GM18511 (cell line): ENCODE results near the gene SAMMSON.

Experiments
- ATAC-seq: cut with Tn5 transposase; IDR thresholded peaks from one replicate; pipeline ENCODE4 v1.9.1; 2021; ENCODE audit warnings: mild to moderate bottlenecking, moderate library complexity; ENCODE audit not compliant: unreplicated experiment

The SAMMSON gene

DNA sequence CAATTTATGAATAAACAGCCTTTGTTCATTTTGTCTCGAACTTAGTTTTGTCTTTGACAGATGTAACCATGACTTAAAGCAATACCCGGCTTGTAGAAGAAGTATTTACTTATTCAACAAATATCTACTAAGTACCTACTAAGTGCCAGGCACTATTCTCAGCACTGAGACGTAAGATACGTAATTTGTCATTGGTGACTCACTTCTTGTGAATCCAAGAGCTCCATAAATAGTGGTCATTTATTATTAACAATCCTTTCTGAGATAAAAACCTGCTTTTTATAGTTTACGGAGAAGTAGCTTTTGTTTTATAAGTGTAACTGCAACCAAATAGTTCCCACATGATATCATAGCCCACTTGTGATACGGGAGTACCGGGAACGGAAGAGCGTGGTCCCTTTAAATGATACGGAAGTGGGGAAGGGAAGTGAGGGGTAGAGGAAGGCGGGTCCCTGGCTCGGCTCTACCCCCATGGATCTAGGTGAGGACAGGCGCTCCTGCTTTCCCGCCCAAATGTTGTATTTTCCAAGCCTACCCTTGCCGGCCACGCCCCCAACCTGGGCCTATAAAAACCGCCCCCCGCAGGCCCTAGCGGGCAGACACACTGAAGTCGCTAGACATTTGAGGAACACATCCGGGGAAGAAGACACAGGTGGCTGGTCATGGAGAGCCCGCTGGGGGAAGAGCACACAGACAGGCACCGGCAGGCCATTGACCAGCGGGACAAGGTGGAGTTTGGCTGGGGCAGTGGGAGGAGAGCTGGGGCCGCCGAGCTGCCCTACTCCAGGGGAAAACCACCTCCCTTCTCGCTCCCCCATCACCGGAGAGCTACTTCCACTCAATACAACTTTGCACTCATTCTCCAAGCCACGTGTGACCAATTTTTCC, at the start of gene SAMMSON:
TSS of gene SAMMSON (plus strand) at position 594 of the 888 bp plus-strand sequence.
- ATAC-seq, result no peak

GRCh38 chr3:69951616-69952015, 47.9 kb upstream of the SAMMSON start:
- no peak for ATAC-seq

- no peak for ATAC-seq
These were observed 40.0 kb upstream of the SAMMSON start for GRCh38 chr3:69959581-69959980.

GRCh38 chr3:69961706-69962439, 37.7 kb upstream of the SAMMSON start:
- ATAC-seq, result no peak

GRCh38 chr3:69963643-69964042, 35.9 kb upstream of the SAMMSON start:
- no peak for ATAC-seq

GRCh38 chr3:69967156-69967555, 32.4 kb upstream of the SAMMSON start:
- ATAC-seq, result no peak

DNA sequence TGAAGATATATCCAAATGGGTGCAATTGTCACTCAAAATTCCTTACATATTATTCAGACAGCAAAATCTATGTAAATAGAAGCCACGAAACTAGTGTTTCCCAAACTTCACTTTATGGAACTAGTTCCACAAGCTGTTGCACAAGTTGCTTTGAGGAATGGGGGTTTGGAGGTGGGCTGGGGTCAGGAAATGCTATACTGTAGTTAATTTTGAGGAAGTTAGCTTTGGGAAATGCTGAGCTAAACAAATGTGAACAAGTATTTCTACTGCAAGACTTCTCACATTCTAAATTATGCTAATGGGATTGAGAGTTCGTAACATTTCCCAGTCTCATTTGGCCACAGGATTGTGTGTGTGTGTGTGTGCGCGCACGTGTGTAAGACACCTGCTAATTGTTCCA, 28.7 kb upstream of the SAMMSON start:
- ATAC-seq, result no peak

- no peak for ATAC-seq
These were observed 26.9 kb upstream of the SAMMSON start for GRCh38 chr3:69972672-69973071.

DNA sequence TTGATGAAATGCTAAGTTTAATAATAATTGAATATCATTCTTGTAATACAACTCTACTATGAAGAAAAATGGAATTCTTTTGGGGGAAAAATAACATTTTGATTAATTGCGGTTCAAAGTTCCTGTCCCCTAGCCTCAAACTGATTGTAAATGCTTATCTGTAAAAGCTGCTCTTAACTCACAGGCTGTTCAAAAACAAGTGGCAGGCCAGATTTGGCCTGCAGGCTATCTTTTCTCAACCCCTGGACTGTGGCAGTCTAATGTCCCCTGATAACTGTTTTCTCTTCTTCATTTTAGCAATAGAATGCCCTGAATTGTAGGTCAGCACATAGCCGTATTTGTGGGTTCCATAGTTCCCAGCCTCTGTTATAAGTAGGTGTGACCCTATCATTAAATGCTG, 23.5 kb upstream of the SAMMSON start:
- no peak for ATAC-seq

- ATAC-seq, result peak; percentile 88
These were observed 15.8 kb upstream of the SAMMSON start for GRCh38 chr3:69983546-69984265.

DNA sequence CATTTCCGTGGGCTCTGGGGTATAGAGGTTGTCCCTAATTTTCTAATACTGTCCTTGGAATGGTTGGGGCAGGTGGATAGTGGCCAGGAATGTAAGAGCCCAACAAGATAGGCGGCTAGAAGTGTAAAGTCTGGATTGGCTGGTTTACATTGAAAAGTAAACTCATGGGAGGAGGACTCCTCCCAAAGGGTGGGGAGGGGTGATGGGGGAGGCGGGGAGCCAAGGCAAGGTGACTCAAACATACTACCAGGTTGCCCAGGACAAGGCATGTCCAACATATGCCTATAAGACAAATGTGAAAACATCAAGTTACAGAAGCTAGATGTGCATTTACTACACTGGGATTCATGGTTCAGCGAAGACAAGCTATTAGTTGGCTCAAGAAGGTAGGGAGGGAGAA, 14.3 kb upstream of the SAMMSON start:
- ATAC-seq, result no peak

DNA sequence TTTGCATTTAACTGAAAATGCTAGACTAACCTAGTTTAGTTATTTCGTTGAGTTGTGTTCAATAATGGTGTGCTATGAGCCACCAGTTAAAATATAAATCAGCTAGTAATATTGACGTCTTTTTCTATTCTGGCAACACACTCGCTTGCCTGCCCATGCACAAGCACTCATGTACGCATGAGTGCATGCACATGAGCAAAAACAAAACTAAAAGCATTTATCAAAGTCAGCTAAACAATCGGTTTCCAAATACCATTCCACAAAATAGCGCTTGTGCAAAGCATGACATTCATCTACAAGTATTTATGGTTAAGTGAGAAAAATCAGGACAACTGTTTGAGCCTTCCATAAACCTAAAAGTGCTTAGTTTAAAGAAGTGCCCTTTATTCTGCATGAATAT, 13.1 kb upstream of the SAMMSON start:
- ATAC-seq, result no peak

- ATAC-seq, result no peak
These were observed 11.7 kb upstream of the SAMMSON start for GRCh38 chr3:69987833-69988232.

- ATAC-seq, result no peak
These were observed 5.8 kb upstream of the SAMMSON start for GRCh38 chr3:69993757-69994156.

DNA sequence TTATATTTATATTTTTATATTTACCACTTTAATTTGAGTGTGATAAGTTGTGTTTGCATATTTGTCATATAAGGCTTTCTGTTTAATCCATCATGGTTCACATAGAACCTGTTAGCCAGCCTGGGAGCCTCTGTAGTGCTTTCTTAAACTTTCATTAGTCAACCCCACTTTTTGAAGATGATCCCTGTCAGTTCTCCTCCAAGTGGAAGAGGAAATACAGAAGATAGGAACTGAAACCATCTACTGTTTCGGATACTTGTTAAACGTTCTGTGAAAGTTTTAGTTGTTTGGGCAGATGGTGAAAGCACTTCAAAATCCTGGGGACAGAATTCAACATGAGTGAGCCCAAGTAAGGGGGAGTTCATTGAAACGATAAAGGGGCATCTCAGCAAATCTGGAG, 4.6 kb upstream of the SAMMSON start:
- ATAC-seq, result no peak

- no peak for ATAC-seq
These were observed 1.8 kb upstream of the SAMMSON start for GRCh38 chr3:69997631-69998307.

- no peak for ATAC-seq
These were observed 784 bp upstream of the SAMMSON start for GRCh38 chr3:69998759-69999139.

GRCh38 chr3:70000028-70000410, 486 bp downstream of the SAMMSON start:
- no peak for ATAC-seq

DNA sequence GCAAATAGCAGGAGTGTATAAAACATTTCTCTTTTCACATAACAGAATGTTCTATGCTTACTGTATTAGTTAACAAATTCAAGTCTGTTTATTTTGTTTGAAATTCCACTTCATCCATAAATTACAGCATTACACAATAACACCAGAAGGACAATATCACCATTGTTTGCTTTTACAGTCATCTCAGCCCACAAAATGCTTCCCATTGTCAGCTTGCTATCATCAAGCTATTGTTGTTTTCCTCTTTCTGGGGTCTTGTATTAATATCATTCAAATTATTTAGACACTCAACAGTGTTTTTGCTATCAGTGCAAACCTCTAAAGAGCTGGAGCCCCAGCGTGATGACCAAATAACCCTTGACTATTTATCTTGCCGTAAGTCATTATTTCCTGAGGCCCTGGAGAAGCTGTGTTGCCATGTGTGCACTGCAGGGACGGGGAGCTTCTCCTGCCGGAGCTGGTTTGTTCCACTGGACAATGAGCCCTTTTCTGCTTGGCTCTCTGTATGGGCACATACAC, 1.1 kb downstream of the SAMMSON start:
- ATAC-seq, result no peak

- ATAC-seq, result no peak
These were observed 3.6 kb downstream of the SAMMSON start for GRCh38 chr3:70003119-70003518.

DNA sequence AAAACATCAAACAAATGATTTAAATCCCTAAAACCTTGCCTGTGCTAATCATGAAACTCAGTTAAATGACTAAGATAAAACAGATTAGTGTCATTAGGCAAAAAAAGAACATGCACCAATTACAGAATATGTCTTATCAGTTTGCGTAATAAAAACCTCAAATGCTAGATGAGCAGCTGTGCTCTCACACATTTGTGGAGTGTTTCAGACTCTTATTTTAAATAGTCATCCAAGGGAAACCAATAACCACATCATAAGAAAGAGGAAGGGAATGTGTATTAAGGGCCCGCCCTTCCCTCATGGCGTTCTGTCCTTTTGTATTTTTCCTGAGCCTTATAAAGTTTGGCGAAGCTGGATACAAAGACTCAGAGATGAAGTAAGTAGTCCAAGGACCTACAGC, 6.6 kb downstream of the SAMMSON start:
- ATAC-seq, result no peak
